HG03460 (cell line): ENCODE results near the gene ZNF526.

ENCODE experiments used
- ATAC-seq: cut with Tn5 transposase; IDR thresholded peaks from one replicate; pipeline ENCODE4 v1.9.1; 2021; ENCODE audit not compliant: unreplicated experiment

The ZNF526 gene

DNA sequence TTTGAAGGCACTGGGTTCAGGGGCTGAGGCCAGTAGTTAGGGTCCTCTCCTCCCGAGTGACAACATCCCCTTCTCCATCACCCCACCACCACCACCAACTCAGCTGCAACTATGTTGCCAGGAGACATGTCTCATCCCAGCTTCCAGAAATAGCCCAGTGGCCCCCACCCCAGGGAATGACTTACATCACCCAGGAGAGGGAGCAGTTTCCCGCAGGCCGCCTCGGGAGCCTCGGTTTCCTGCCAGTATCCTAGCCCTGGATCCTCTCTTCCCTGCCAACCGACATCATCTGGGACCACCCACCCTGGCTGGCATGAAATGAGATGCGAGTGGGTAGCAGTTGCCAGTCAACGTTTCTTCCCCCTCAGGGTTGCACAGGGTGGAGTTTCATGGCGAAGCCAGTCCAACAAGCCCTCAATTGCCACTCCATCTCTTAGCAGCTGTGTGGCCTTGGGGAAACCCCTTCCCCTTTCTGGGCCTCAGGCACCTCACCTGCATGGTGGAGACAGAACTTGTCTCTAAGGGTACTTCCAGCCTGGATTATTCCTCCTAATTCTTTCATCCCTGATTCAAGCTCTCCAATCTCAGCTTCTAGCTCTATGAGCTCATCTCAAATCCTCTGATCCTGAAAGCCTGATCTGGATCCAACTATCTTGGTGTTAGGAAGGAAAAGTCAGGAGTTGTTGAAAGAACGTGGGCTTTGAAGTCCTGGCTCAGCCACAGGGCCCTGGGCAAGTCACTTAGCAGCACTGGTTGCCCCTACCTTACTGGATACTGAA, 26.2 kb downstream of the ZNF526 start:
- ATAC-seq = no peak

DNA sequence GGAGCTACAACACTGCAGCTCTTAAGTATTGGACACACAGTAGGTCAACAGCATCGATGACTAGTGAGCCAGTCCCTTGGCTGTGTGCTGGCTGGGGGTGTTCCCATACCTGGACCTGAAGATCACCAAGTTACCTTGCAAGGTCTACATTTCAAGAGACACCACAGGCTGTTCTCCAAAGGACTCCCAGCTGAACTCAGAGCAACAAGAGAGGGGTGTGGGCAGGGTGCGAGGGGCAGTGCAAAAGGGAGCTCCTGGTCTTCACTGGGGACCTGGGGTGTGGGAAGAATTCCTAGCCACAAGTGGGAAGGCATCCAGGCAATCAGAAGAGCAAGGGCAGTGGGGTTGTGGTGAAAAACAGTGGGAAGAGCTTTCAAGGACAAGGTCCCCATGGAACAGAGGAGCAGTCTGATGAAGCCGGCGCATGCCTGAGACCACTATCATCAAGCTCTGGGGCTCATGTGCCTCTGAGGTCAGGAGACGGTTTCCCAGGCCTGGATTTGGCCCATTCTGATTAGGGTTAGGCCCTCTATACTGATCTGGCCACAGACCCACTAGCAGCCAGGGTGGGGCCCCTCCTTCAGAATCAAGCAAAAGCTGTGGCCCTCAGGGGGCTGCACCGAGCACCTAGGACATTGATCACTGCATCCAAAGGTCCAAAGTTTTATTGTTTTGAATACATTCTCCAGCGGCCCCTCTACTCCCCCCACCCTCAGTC, 27.0 kb downstream of the ZNF526 start:
- no peak for ATAC-seq

DNA sequence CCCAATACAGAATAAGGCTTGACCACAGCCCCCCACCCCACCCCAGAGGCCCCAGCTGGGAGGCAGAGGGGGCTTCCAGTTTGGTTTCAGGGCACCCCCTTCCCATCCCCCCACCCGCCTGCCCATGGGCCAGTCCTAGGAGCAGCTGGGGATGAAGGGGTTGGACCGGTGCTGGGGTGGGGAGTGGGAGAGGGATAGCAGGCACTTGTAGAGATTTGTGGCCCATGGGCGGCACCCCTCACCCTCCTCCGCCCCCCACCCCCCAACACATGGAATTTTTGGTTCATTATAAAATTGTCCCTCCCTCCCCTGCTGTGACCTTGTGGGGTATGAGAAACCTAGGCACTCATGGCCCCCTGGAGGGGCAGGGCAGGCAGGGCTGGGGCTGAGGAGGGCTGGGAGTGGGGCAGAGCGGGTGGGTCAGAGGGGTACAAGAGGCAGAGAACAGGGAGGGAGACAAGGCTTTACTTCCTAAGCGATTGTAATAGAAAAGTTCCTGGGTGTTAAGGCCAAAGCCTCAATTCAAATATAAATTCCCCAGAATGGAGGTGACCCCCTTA, 27.6 kb downstream of the ZNF526 start:
- no peak for ATAC-seq

DNA sequence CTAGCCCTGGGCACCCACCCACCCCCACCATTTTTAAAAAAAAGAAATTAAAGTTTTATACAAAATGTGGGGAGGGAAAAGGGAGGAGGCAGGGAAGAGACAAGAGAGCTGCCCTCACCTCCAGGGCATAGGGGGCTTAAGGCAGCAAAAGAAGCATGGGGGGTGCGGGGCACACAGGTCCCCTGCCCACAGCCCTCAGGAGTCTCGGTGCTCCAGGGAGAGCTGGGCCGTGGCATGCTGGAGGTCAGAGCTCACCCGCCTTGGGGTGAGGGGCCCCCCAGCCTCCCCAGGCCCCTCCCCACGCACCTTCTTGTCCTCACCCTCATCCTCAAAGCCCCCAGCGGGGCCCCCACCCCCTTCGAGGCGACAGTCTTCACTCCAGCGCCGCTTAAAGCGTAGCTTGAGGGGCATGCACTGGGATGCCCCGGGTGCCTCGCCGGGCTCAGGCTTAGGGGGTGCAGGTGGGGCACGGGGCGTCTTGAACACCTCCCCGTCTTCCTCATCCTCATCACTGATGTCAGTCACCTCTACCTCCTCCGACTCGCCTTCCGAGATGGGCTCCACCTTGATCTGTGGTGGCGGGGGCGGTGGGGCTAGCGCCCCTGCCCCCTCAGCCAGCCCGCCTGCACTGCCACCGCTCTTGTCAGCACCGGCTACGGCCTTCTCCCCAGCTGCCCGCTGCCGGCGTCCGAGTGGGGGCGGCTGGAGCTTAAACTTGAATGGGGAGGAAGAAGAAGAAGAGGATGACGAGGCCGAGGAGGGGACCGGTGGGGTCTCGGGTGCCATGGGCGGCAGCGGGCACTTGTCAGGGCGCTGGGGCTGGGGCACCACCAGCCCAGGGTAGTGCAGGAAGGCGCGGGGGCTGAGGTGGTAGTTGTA, 28.4 kb downstream of the ZNF526 start:
- no peak for ATAC-seq

DNA sequence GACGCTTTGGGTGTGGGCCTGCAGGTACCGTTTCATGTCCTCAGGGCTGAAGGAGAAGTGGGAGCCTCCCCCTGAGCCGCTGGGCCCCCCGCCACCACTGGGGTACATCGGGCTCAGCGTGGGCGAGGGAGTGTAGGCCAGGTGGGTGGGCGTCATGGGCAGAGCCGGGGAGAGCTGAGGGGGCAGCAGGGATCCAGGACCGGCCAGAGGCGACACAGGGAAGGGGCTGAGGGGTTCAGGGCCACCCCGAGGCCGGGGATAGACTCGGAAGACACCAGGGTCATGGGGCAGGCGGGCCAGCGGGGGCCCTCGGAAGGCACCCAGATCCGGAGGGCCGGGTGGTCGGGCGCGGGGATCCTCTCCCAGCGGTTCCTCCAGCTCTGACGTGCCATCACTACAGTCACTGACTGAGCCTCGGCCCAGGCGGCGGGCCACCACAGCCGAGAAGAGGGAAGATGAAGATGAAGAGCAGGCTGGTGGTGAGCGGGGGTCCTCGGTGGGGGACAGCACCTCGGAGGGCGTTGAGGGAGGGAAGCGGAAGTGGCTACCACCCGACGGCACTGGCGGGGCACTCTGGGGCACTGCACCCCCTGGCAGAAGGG, 29.1 kb downstream of the ZNF526 start:
- ATAC-seq = no peak

DNA sequence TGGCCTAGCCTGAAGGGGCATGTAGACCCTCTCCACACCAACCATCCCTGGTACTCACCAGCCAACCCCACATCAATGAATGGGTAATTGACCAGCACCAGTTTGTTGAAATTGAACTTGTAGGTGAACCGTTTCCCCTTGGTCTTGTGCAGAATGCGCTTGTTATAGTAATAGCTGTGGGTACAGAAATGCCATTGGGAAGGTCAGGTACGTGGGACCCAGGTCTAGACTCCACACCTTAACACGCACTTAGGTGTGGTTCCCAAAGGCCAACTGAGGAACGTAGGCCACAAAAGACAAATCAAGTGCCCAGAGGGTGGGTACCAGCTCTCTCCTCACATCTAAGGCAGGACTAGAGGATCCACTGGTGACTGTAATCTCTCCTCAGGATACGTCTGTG, 29.7 kb downstream of the ZNF526 start:
- no peak for ATAC-seq

DNA sequence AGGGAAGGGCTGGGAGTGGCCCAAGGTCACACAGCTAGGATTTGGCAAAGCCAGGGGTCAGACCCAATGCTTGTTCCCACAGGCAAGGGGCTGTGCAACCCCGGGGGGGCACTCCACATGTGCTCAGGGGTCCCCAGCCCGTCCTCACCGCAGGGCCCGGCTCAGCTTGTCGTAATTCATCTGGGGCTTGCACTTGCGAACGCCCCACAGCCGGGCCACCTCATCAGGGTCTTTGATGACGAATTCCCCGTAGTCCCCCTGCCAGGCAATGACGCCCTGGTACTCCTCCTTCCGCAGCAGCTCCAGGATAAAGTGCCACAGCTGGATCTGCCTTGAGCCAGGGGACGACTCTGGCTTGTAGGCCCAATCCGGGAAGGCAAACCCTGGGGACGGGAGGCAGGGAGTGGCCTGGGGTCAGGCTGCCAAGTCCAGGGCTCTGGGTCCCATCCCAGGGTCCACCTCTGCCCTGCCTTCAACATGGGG, 30.1 kb downstream of the ZNF526 start:
- ATAC-seq = no peak

DNA sequence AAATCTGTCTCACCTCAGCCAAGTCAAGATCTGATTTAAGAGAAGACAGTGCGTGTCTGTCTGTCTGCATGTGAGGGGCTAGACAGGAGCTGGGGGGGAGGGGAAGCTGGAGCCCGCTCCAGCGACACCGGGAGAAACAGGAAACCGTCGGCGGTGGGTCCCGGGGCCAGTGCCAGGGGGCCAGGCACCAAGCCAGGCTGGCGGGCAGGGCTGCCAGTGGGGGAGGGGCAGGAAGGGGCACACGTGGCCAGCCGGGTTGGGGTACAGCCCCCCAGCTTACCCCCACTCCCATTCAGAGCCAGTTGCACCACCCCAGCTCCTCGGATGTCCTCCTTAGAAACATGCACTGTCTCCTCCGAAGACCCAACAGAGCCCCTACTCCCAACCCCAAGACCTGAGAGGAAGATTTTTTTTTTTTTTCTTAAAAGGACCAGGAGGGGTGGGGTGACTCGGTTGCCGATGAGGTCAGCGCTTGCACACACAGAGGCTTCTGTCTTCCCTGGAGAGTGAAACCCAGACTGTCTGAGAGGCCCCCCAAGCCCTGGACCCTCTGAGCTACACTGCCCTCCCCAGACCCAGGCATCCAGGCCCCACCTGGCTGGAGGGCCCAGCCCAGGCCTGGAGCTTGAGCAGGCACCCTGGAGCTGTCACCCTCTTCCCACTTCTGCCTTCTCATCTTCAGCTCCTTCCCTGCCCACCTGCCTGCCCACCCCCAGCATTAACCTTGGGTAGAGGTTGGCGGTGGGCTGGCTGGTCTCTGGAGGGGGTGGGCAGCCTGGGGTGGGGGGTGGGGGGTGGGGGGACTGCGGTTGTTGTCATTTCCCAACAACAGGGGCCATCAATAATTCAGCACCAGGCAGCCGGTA, 30.8 kb downstream of the ZNF526 start:
- ATAC-seq = no peak

DNA sequence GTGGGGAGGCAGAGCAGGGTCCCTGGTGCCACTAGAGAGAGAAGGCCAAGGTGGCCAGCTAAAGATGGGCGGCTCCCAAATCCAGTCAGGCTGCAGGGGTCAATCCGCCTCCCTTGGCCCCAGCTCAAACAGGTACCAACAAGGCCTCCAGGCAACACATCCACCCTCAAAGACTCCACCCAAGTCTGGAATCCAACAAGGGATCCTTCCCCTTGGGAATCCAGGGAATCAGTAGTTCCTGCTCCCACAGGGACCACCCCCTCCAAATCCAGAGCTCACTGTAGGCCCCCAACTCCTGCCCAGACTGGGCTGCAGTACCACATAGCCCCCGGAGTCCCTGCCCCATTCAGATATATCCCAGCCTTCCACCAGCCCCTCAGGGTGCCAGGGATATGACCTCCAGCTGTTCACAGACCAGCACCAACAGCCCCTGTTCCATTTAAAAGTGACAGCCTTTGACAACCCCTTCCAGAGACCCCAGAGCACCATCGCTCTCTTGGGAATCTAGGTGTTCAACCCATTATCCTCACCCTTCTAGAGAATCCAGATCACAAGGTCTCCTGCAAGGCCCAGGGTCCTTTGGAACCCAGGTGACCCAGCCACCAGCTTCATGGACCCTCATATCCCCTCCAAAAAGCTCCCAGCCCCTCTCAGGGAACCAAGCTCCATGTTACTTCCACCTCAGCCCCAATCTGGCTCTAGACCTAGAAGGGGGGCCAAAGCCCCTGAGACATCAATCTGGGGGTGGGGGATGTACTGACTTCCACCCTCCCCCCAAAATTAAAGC, 31.7 kb downstream of the ZNF526 start:
- no peak for ATAC-seq

DNA sequence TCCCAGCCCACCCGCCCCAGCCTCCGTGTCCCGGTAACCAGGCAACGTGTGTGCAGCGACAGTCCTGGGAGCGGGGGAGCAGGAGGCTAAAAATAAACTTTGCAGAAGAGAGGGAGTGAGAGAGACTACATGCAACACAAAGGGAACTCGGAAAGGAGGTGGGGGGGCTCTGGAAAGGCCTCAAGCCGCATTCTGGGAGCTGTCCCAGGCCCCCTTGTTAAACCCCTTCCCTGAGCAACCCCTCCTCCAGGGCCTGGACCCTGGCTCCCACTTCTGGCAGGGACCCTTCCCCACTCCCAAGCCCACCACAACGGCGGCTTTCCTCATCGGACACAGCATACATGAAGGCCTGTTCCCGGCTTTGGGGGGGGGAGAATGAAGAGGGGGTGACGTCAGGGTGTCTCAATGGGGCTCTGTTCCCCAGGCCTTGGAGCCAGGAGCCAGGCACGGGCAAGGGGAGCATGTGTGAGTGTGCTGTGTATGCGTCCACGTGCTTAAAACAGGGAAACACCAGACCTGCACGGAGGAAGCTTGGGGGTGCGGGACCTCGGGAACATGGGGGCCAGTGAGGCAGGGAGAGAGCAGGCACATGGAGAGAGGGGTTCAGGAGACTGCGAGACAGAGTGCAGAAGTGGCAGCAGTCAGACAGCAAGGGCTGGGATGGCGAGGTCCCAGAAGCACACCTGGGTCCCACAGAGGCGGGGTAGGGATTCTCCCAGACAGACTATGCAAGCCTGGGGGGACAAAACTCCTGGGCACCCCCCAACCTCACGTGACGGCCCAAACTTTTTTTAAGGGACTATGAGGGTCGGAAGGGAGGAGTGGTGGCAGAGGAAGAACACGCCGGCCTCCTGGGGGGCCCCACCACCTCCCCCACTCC, 32.5 kb downstream of the ZNF526 start:
- no peak for ATAC-seq

DNA sequence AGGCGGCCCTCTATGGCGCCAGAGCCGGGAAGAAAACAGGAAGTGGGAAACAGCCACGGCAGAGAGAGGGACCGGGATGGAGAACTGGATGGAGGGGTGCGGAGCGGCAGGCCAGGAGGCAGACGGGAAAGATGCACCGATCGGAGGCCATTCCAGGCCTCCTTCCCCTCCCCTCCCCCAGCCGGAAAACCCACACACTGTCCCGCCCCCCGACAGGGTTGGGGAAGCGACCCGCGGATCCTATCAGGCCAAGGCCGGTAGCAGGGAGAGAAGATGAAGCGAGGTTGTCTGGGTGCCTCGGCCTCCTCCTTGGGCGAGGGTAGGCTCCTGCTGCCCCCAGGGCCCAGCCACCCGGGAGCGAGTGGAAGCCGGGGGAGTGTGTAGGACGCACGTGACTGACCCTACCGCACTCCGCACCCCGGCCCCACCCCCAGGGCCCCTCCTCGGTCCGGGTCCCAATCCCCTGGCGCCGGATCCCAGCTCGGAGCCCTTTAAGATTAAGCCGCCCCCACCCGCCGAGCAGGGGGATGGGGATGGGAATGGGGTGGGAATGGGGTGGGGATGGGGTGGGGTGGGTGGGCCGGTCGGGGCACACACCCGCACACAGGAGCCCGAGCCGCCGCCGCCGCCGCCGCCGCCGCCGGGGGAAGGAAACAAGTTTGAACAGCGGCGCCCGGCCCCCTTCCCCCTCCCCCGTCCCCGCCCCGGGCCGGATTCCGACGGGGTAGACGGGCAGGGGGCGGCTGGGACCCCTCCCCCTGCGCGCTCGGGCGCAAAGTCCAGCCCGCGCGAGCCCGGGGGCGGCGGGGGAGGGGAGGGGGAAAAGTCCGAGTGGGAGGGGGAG, 33.4 kb downstream of the ZNF526 start:
- no peak for ATAC-seq

DNA sequence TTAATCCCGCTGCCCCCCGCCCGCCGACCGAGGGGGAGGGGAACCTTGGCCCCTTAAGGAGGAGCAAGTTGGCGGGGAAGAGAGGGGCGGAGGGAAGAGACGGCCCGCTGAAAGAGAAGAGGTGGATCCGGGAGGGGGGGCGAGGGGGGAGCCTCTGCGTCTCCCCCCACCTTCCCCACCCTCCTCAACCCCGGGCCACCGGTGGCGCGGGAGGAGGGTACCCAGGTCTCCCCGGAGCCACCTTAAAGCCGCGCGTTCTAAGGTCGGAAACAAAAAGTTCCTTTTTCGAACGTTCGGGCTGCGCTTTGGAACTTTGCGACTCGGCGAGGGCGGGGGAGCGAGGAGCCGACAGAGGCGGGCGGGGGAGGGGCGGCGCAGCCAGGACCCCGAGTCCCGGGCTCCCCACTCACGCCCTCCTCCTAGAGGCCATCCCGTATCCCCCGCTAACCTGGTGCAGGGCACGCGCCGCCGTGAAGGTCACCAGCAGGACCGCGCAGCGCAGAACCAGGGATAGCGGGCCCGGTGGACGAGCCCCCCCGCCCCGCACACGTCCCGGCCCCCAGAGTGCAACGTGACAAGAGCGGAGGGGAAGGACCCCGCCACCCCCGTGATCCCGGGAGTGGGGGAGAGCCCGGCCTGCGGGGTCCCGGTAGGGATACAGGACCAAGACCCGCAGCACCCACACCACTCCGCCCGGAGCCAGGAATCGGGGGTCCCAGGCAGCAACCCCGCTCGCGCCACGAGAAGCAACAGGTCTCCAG, 34.2 kb downstream of the ZNF526 start:
- no peak for ATAC-seq

DNA sequence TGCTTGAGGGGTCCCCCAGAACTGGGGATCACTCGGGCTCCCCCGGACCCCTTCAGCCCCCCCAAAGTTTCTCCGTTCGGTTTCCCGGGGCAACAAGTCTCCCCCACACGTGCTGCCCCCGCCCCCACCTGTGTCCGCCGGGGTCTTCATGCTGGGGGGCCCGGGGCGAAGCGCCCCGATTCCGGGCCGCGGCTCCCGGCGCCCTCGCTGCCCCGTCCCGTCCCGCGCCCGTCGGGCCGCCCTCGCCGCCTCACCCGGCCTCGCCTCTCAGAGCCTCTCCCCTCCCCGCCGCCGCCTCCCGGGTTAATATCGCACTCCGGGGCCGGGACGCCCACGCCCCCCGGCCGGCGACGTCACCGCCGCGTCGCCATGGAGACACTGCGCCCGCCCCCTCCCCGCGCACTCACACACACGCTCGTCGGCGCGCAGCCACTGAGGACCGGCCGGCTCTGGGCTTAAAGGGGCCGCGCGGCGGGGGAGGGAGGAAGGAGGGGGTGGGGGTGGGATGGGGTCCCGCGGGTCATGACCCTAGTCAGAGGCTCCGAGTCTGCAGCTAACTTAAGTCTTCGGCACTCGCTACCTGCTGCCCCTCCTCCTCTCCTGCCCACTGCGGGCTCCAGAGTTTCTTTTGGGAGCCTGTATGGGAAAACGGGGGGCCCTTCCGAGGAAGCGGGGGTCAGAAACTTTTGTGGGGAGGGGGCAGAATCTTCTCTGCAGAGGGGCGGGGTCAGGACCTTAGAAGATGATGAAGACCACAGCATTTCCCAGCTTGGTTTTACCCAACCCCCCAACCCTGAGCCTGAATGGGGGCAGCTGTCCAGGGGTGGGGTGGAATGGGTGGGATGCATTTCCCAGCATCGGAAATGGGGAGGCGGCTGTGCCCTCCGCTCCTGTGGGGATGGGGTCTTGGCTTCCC, 35.0 kb downstream of the ZNF526 start, which contains the start of gene ERF:
TSS of gene ERF (minus strand) at position 279 of the 916 bp plus-strand sequence. CDS start at position 150, 129 bp downstream.
- ATAC-seq = peak; percentile 51

DNA sequence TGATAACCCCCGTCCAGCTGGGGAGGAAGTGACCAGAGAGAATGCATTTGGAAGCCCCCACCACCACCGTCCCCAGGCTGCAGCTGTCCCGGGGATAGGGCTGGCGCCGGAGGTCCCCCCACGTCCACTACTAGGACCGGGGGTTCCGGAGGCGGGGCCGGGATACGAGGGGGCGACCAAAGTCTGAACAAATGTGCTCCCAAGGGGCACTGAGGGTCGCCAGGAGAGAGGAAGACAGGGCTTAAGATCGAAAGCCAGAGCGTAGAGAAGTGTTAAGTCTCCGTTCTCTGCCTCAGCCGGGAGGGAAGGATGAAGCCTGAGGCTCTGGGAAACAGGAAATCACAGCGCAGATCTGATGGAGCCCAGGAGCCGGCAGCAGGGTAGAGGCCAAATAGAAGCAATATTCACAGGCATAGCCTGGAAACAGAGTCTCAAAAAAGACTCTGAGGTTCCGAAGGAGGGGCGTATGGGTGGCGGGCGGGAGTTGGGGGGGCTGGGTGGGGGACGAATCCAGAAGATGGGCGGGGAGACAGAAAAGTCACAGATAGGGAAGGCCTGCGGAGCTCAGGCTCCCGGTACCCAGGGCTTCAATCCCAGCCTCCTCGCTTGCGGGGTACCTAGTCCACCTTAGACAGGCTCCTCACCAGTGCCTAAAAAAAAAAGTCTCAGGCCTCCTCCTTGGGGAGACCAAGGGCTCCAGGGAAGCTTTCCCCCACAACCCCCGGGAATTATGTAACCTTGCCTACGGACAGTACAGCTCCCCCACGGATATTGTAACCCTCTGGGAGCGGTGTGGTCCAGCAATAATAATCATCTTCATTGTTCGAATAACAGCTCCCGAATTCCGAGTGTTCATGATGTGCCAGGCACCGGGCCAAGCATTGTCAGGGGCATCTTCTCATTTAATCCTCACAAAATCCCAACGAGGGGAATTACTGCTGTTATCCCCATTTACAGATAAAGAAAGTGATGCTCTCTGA, 35.9 kb downstream of the ZNF526 start:
- ATAC-seq = no peak
